WTC11 (cell line): ENCODE data around the gene FITM1. TPM values are rescaled to one million over a fixed set of nuclear protein-coding genes. Genes with fewer than 3 reads are reported as not detected.

ENCODE experiments used
- ATAC-seq: fragments of 200-7000 bp; cut with Tn5 transposase; 2 replicates; pipeline ENCODE4 v1.10.0; 2021; ENCODE audit warnings: mild to moderate bottlenecking, moderate library complexity
- CTCF ChIA-PET: fragments of 300-600 bp; sonication (Branson Sonifier 250); formaldehyde crosslinking; loops from one replicate; lab custom pipeline; 2021; ENCODE audit warnings: antibody characterized with exemption; lab: Charles Lee
- POLR2A ChIA-PET: fragments of 350-600 bp; sonication (Branson Sonifier 250); formaldehyde crosslinking; loops from one replicate; lab custom pipeline; 2021; ENCODE audit warnings: antibody characterized with exemption; lab: Charles Lee
- DNase-seq: peaks from one replicate; pipeline ENCODE4 v3.0.0; 2021; ENCODE audit warnings: low spot score
- H3K27ac Mint-ChIP-seq: 2 replicates; pipeline ENCODE4 v1.8.0; 2021; ENCODE audit warnings: mixed read lengths
- H3K27me3 Mint-ChIP-seq: 2 replicates; pipeline ENCODE4 v1.8.0; 2021; ENCODE audit warnings: low read depth, mild to moderate bottlenecking, moderate library complexity, mixed read lengths
- H3K36me3 Mint-ChIP-seq: 2 replicates; pipeline ENCODE4 v1.8.0; 2021; ENCODE audit warnings: mixed read lengths
- H3K4me1 Mint-ChIP-seq: 2 replicates; pipeline ENCODE4 v1.8.0; 2022; ENCODE audit warnings: mixed read lengths
- H3K4me3 Mint-ChIP-seq: 2 replicates; pipeline ENCODE4 v1.8.0; 2021; ENCODE audit warnings: mild to moderate bottlenecking, moderate library complexity, mixed read lengths
- H3K9me3 Mint-ChIP-seq: 2 replicates; pipeline ENCODE4 v1.8.0; 2021; ENCODE audit warnings: mixed read lengths
- CBFB ChIP-seq: sonication (generic); formaldehyde crosslinking; IDR thresholded peaks from 2 replicates; pipeline ENCODE4 v1.8.1; 2022; ENCODE audit warnings: mild to moderate bottlenecking, low read depth, missing genetic modification reagents
- CREB1 ChIP-seq: sonication (generic); formaldehyde crosslinking; IDR thresholded peaks from 2 replicates; pipeline ENCODE4 v1.8.0; 2023; ENCODE audit warnings: mild to moderate bottlenecking, missing genetic modification reagents
- CREM ChIP-seq: sonication (generic); formaldehyde crosslinking; IDR thresholded peaks from 2 replicates; pipeline ENCODE4 v1.8.1; 2022; ENCODE audit warnings: mild to moderate bottlenecking, missing genetic modification reagents, moderate library complexity
- GTF2I ChIP-seq: fragments of 250-450 bp; sonication (Bioruptor Pico); conservative IDR thresholded peaks from 2 replicates; pipeline ENCODE4 v1.4.0; 2021; ENCODE audit warnings: mild to moderate bottlenecking
- IRF2 ChIP-seq: sonication (generic); formaldehyde crosslinking; IDR thresholded peaks from 2 replicates; pipeline ENCODE4 v1.8.0; 2022; ENCODE audit warnings: low read depth, missing genetic modification reagents, borderline replicate concordance
- MYBL2 ChIP-seq: sonication (generic); formaldehyde crosslinking; IDR thresholded peaks from 2 replicates; pipeline ENCODE4 v1.8.1; 2023; ENCODE audit warnings: mild to moderate bottlenecking, moderate library complexity, missing genetic modification reagents
- PRRX2 ChIP-seq: fragments of 250-450 bp; sonication (Bioruptor Pico); IDR thresholded peaks from 2 replicates; pipeline ENCODE4 v1.8.0; 2021; ENCODE audit warnings: mild to moderate bottlenecking
- TEAD1 ChIP-seq: sonication (generic); formaldehyde crosslinking; IDR thresholded peaks from 2 replicates; pipeline ENCODE4 v1.8.0; 2022; ENCODE audit warnings: mild to moderate bottlenecking, missing genetic modification reagents
- TP53 ChIP-seq: sonication (generic); formaldehyde crosslinking; IDR thresholded peaks from 2 replicates; pipeline ENCODE4 v1.8.1; 2023; ENCODE audit warnings: mild to moderate bottlenecking, missing genetic modification reagents
- ZNF121 ChIP-seq: sonication (generic); formaldehyde crosslinking; IDR thresholded peaks from 2 replicates; pipeline ENCODE4 v1.8.0; 2023; ENCODE audit warnings: missing genetic modification reagents
- ZNF317 ChIP-seq: sonication (generic); formaldehyde crosslinking; IDR thresholded peaks from 2 replicates; pipeline ENCODE4 v1.8.1; 2023; ENCODE audit warnings: low read depth, mild to moderate bottlenecking, moderate library complexity, missing genetic modification reagents, borderline replicate concordance
- ZNF671 ChIP-seq: fragments of 250-450 bp; sonication (Bioruptor Pico); IDR thresholded peaks from 2 replicates; pipeline ENCODE4 v1.8.0; 2021; ENCODE audit warnings: mild to moderate bottlenecking
- total RNA-seq: library from RNA; stranded (reverse); gene quantifications from 3 replicates; pipeline ENCODE4 v1.2.3, GENCODE V29; 2021
- TF ChIP-seq, protein P1 (sequence below): sonication (generic); formaldehyde crosslinking; IDR thresholded peaks from 2 replicates; pipeline ENCODE4 v1.8.1; 2023; ENCODE audit warnings: mild to moderate bottlenecking, moderate library complexity, missing genetic modification reagents
- TF ChIP-seq, protein P2 (sequence below): sonication (generic); formaldehyde crosslinking; IDR thresholded peaks from 2 replicates; pipeline ENCODE4 v1.8.1; 2023; ENCODE audit warnings: mild to moderate bottlenecking, missing genetic modification reagents, moderate library complexity
- TF ChIP-seq, protein P3 (sequence below): fragments of 250-450 bp; sonication (Bioruptor Pico); IDR thresholded peaks from 2 replicates; pipeline ENCODE4 v1.9.0; 2021; ENCODE audit warnings: mild to moderate bottlenecking
- TF ChIP-seq, protein P4 (sequence below): fragments of 200-600 bp; IDR thresholded peaks from 2 replicates; pipeline ENCODE4 v1.8.0; 2022; ENCODE audit warnings: antibody characterized with exemption
- TF ChIP-seq, protein P5 (sequence below): sonication (generic); formaldehyde crosslinking; IDR thresholded peaks from 2 replicates; pipeline ENCODE4 v1.8.1; 2022; ENCODE audit warnings: mild to moderate bottlenecking, moderate library complexity, missing genetic modification reagents

The FITM1 gene
- total RNA-seq, 1 experiment from 2014 or later = not detected

DNA sequence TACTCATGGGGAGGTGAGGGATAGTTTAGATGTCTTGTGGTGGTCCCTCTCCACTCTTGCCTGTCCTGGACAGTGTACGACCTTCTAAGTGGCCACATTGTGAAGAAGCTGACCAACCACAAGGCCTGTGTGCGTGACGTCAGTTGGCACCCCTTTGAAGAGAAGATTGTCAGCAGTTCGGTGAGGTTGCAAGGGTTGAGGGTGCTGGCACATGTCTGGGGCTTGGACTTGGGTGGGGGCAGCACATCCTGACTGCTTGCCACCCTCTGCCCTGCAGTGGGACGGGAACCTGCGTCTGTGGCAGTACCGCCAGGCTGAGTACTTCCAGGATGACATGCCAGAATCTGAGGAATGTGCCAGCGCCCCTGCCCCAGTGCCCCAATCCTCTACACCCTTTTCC, 7.6 kb upstream of the FITM1 start (continued):
- TF ChIP-seq, protein P1, sequence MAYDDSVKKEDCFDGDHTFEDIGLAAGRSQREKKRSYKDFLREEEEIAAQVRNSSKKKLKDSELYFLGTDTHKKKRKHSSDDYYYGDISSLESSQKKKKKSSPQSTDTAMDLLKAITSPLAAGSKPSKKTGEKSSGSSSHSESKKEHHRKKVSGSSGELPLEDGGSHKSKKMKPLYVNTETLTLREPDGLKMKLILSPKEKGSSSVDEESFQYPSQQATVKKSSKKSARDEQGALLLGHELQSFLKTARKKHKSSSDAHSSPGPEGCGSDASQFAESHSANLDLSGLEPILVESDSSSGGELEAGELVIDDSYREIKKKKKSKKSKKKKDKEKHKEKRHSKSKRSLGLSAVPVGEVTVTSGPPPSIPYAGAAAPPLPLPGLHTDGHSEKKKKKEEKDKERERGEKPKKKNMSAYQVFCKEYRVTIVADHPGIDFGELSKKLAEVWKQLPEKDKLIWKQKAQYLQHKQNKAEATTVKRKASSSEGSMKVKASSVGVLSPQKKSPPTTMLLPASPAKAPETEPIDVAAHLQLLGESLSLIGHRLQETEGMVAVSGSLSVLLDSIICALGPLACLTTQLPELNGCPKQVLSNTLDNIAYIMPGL (CRISPR knock-in tag) = no peak
- no peak for TF ChIP-seq TEAD1 (CRISPR knock-in tag)
- TF ChIP-seq TP53 (CRISPR knock-in tag) = no peak
- no peak for TF ChIP-seq PRRX2 (CRISPR knock-in tag)

DNA sequence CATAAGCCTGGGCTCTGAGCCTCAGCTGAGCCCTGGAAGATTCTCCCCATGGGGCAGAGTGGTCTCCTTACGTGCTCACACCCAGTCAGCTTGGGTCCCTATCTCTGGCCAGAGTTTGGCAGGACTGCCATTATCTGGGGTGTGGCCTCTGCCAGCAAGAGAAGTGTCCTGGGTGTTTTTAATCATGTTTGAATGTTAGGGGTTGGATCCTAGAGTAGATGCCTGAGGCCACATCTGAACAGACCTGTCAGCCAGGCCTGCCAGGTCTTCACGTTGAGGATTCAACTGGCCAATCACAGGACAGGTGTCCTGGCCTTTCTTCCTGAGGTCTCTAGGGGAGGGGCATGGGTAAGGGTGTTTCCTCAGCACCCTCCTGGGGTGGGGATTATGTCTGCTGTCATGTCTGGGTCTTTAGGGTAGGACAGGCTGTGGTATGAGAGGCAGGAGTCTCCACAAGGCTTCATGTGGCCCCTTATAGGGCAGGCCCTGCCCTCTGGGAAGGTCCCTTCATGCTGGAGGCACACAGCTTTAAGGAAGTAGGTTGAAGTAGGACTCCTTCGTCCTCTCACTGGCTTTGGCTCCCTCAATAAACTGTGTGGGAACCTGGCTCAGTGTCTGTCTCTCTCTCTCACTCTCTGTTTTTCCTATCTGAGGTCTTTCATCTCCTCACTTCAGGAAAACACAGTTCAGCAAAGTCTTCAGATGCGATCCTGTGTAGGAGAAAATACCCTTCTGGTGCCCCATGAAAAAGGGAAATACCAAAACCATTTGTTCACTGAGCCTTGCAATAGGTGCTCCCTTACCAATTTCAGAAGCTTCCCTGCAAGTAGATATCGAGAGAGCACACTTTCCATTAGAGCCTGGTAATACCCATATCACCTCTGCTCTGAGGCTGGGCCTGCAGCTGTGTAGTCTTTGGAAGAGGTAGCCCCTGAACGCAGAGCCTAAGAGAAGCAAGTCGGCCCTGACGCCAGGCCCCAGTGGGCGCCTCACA, 6.7 kb upstream of the FITM1 start:
- no peaks in the 10 kb centered on the region for H3K9me3 Mint-ChIP-seq
- ATAC-seq (peak; percentile 41; the same call in 1 of the 2 replicates), DNase-seq (no peak)
- no peaks in the 10 kb centered on the region for H3K27me3 Mint-ChIP-seq
- H3K36me3 Mint-ChIP-seq = peaks cover 34% of the 10 kb centered on the region
- no peak overlapping the region for H3K27ac Mint-ChIP-seq
- POLR2A ChIA-PET = interaction anchor here (2.6 kb wide), 1 partner anchor 9 kb away, joined by 10 read pairs; the partner anchor contains the start of genes DCAF11 and NRL
- H3K4me1 Mint-ChIP-seq = no peaks in the 10 kb centered on the region
- CTCF ChIA-PET = interaction anchor here (1.2 kb wide), 1 partner anchor 10 kb away, joined by 3 read pairs; the partner anchor contains the start of genes DCAF11 and NRL
- H3K4me3 Mint-ChIP-seq = no peak overlapping the region
- TF ChIP-seq GTF2I = no peak
- TF ChIP-seq ZNF121 (CRISPR knock-in tag) = no peak
- TF ChIP-seq ZNF671 (CRISPR knock-in tag) = no peak
- TF ChIP-seq ZNF317 (CRISPR knock-in tag) = no peak

DNA sequence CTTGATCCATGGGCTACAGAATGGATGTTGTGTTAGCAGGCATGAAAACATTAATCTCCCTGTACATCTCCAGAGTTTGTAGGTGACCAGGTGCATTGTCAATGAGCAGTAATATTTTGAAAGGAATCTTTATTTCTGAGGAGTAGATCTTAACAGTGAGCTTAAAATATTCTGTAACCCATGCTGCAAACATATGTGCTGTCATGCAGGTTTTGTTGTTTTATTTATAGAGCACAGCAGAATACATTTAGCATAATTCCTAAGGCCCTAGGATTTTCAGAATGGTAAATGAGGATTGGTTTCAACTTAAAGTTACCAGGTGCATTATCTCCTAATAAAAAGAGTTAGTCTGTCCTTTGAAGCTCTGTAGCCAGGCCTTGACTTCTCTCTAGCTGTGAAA, 3.5 kb upstream of the FITM1 start:
- Mint-ChIP-seq H3K36me3 (peaks cover 10% of the 10 kb centered on the region; the same call in 1 of the 2 replicates), H3K4me1 (peaks cover 3% of the 10 kb centered on the region), H3K27me3 (no peaks in the 10 kb centered on the region), H3K27ac (no peak overlapping the region), H3K4me3 (no peak overlapping the region), H3K9me3 (no peaks in the 10 kb centered on the region)
- ATAC-seq = no peak
- TF ChIP-seq CREB1 (CRISPR knock-in tag) (no peak), GTF2I (no peak), CBFB (no peak), IRF2 (CRISPR knock-in tag) (no peak), MYBL2 (no peak), CREM (no peak)
- TF ChIP-seq, protein P2, sequence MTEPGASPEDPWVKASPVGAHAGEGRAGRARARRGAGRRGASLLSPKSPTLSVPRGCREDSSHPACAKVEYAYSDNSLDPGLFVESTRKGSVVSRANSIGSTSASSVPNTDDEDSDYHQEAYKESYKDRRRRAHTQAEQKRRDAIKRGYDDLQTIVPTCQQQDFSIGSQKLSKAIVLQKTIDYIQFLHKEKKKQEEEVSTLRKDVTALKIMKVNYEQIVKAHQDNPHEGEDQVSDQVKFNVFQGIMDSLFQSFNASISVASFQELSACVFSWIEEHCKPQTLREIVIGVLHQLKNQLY (CRISPR knock-in tag) = no peak
- TF ChIP-seq, protein P3, sequence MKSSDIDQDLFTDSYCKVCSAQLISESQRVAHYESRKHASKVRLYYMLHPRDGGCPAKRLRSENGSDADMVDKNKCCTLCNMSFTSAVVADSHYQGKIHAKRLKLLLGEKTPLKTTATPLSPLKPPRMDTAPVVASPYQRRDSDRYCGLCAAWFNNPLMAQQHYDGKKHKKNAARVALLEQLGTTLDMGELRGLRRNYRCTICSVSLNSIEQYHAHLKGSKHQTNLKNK (CRISPR knock-in tag) = no peak
- TF ChIP-seq, protein P4, sequence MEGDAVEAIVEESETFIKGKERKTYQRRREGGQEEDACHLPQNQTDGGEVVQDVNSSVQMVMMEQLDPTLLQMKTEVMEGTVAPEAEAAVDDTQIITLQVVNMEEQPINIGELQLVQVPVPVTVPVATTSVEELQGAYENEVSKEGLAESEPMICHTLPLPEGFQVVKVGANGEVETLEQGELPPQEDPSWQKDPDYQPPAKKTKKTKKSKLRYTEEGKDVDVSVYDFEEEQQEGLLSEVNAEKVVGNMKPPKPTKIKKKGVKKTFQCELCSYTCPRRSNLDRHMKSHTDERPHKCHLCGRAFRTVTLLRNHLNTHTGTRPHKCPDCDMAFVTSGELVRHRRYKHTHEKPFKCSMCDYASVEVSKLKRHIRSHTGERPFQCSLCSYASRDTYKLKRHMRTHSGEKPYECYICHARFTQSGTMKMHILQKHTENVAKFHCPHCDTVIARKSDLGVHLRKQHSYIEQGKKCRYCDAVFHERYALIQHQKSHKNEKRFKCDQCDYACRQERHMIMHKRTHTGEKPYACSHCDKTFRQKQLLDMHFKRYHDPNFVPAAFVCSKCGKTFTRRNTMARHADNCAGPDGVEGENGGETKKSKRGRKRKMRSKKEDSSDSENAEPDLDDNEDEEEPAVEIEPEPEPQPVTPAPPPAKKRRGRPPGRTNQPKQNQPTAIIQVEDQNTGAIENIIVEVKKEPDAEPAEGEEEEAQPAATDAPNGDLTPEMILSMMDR = no peak
- TF ChIP-seq, protein P5, sequence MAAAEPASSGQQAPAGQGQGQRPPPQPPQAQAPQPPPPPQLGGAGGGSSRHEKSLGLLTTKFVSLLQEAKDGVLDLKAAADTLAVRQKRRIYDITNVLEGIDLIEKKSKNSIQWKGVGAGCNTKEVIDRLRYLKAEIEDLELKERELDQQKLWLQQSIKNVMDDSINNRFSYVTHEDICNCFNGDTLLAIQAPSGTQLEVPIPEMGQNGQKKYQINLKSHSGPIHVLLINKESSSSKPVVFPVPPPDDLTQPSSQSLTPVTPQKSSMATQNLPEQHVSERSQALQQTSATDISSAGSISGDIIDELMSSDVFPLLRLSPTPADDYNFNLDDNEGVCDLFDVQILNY (CRISPR knock-in tag) = no peak
- POLR2A ChIA-PET = interaction anchor here (0.7 to 1.8 kb wide), 4 partner anchors 9 to 144 kb away, joined by 3 to 6 read pairs (median 3); partner anchors contain the start of genes DCAF11, IRF9, NRL and PSME1
- CTCF ChIA-PET = interaction anchor here (0.6 to 1.5 kb wide), 7 partner anchors 9 to 648 kb away, joined by 3 to 6 read pairs (median 4); partner anchors contain the start of genes IRF9 and PSME1
- no peak for DNase-seq
